NCI-H460 (cell line): Measurements from ENCODE around the gene KIF20B. TPM values are rescaled to one million over a fixed set of nuclear protein-coding genes. Genes with fewer than 3 reads are reported as not detected.

ENCODE experiments used
- DNase-seq: peaks from one replicate; pipeline ENCODE4 v3.0.0-alpha.2; 2016; ENCODE audit warnings: low read depth; ENCODE audit errors: extremely low read depth
- polyA plus RNA-seq: library from polyadenylated mRNA; depleted of rRNA; stranded (reverse); fragments of >200 nt; gene quantifications from 2 replicates; pipeline ENCODE4 v1.2.3, GENCODE V29; 2014; cell fraction: nucleus; rRNA removed
- total RNA-seq: library from RNA; depleted of rRNA; stranded (reverse); fragments of >200 nt; shearing (Covaris generic); gene quantifications from 2 replicates; pipeline ENCODE4 v1.2.3, GENCODE V29; 2014; rRNA removed

KIF20B gene, protein sequence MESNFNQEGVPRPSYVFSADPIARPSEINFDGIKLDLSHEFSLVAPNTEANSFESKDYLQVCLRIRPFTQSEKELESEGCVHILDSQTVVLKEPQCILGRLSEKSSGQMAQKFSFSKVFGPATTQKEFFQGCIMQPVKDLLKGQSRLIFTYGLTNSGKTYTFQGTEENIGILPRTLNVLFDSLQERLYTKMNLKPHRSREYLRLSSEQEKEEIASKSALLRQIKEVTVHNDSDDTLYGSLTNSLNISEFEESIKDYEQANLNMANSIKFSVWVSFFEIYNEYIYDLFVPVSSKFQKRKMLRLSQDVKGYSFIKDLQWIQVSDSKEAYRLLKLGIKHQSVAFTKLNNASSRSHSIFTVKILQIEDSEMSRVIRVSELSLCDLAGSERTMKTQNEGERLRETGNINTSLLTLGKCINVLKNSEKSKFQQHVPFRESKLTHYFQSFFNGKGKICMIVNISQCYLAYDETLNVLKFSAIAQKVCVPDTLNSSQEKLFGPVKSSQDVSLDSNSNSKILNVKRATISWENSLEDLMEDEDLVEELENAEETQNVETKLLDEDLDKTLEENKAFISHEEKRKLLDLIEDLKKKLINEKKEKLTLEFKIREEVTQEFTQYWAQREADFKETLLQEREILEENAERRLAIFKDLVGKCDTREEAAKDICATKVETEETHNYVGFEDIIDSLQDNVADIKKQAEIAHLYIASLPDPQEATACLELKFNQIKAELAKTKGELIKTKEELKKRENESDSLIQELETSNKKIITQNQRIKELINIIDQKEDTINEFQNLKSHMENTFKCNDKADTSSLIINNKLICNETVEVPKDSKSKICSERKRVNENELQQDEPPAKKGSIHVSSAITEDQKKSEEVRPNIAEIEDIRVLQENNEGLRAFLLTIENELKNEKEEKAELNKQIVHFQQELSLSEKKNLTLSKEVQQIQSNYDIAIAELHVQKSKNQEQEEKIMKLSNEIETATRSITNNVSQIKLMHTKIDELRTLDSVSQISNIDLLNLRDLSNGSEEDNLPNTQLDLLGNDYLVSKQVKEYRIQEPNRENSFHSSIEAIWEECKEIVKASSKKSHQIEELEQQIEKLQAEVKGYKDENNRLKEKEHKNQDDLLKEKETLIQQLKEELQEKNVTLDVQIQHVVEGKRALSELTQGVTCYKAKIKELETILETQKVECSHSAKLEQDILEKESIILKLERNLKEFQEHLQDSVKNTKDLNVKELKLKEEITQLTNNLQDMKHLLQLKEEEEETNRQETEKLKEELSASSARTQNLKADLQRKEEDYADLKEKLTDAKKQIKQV (N-terminal part only)
- 25.9 and 30.3 TPM in 2 replicates for total RNA-seq
- 13.7 and 18.0 TPM in 2 replicates for polyA plus RNA-seq

DNA sequence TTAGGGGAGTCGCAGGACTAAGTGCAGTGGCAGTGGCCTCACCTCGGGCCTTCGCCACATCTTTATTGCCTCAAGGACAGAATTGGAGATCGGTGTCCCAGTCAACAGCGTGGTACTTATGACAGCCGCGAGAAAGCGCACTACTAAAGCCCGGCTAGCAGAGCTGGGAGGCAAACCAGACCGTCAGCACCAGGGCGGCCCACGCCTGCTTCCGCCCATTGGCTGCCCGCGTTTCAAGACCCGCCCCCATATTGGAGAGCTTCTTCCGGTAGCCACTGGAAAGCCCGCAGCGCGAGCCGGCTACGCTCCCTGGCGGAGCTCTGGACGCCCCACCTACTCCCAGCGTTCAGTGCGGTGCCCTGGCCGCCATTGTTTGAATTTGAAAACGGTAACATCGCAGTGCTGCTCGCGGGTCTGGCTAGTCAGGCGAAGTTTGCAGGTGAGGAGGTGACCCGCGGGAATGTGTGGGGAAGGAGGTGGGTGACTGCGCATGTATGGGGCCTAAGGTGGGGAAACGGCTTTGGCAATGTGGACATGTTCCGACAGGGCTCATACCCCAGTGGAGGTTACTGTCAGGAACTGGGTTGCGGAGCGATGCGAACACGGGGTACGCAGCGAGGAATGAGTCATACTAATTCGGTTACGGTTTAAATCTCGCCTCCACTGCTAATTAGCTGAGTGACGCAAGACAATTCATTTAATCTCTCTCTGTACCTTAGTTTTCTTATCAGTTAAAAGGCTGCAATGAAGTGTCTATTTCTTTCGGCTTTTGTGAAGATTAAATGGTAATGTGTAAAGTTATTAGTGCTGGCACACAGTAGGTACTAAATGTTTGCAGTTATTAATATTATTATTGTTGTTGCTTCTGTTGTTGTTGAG is at the start of gene KIF20B:
Gene KIF20B (plus strand): TSS at position 349 of the 879 bp plus-strand sequence. CDS start 3,705 bp downstream, outside the sequence.
- peak; percentile 96 for DNase-seq

DNA sequence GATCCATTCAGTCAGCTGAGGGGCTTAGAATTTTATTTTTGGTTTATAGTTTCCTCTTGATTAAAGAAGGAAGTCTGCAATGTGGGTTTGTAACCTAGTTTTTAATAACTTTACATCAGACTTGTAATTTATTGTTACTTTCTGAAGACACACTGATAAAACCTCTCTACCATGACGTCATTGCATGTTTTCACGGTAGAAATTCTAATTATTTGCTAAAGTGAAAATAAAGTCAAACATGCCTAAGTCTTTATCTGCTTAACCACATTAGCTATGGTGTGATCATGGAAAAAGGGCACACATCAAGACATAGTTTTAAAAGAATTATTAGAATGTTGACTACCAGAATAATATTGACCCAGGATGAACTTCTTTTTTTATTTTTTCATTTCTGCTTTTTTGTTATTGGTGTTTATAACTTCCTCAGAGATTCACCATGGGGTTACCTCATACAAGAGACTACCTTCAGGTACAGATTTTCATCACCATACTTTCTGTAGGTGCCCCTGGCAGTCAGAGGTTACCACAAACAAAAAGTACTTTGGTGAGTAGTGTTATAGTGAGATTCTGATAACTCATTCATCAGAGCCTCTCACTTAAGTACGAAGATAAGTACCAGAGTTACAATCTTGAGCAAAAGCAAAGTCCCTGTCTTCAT is 49.3 kb upstream of the KIF20B start:
- DNase-seq = no peak

DNA sequence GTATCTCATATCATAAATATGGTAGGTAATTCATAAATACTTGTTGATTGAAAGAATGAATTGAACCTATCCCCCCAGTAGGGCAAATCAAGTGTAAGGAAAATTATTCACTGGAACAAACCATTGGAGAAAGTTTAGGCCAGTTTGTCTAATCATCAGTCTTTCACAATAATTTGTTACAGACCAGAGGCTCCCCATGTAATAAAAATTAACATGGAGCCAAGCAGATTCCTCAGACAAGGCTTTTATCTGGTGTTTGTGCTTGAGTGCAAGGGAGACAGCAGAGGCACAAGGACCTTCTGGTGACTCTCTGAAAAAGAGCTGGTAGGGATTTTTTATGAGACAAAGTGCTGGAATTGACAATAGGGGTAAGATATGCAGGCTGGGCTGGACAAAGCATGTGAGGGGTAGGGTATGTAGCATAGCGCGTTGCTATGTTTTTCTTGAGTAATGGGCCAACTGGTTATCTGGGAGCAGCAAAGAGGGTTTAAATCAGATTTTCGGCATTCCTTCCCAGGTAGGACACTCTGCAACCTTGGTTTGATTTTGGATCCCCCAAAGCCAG is 48.5 kb upstream of the KIF20B start:
- DNase-seq = no peak

DNA sequence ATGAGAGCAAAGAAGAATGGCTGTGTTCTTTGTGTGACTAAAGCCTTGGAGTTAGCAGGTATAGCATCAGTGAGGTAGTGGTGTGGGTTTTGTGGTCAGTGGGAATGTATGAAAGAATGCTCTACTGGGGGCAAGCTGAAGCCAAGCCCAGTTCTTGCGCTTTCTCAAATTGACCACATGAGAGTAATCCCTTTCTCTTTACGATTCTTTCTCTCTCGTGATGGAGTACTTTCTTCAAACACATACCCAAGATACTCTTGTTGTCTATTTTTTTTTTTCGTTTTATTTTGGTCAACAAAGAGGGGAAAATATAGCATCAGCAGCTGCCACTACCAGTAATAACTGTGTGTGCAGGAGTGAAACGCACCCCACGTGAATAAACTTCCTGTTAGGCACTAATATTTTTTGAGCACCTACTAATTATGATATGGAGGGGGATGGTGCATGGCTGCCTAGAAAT is 48.0 kb upstream of the KIF20B start:
- DNase-seq = no peak

DNA sequence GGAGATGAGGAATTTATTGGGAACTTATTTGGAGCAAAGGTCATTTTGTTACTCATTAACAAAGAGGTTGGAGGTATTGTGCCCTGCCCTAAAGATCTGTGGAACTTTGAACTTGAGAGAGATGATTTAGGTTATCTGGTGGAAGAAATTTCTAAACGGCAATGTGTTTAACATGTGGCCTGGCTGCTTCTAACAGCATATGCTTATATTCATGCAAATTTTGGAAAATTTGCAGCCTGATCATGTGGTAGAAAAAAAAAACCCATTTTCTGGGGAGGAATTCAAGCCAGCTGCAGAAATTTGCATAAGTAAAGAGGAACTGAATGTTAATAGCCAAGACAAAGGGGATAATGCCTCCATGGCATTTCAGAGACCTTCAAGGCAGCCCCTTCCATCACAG is 45.7 kb upstream of the KIF20B start:
- no peak for DNase-seq

DNA sequence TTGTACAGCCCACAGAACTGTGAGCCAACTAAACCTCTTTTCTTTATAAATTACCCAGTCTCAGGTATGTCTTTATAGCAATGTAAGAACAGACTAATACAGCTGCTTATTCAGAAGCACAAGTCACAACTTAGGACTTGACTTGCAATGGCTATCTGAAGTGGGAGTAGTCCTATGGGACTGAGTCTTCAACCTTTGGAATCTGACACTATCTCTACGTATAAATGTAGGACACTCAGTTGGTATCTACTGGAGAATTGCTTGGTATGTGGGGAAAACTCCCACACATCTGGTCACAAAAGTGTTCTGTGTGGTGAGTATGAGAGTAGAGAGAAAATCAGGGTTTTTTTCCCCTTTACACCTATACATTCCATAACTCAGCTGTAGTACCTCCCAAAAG is 44.1 kb upstream of the KIF20B start:
- DNase-seq = no peak

DNA sequence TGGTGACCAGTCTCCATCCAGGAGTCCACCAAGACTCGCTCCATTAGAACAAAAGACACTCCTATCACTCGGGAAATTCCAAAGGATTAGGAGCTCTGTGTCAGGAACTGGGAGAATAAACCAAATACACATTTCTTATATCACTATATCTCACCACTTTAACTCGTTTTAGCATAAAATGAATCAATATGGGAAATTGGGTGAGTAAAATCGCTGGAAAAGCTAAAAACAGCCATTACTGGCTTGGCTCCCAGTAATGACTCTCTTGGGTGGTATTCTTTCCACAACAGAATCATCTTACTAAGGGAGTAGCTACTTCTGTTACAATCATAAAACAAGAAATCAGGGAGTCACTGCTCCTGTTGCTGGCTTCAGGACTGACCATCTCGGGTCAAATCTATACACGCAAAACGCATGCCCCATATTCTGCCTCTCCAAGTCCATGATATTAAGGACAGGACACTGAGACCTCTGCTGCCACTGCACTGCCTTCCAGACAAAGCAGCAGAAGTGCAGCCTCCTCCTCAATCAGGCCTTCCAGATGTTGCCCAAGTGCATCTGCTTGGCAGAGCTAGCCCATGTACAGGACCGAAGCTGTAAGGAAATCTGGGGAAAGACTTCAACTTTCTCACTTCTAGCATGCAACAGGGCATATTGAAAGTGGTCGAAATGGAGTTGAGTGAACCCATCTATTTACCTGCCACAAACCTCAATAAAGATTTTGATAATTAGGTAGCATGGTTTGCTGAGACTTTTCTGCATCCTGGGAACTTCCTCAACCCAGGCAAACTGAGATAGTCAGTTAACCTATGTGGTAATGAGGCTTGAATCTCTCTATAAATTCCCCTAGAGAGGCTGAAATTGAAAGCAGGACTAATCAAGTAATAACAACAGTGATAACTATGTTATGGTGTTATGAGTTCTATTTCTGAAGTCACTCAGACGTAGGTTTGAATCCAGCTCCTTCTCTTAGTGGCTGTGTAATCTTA is 42.0 kb upstream of the KIF20B start:
- no peak for DNase-seq

DNA sequence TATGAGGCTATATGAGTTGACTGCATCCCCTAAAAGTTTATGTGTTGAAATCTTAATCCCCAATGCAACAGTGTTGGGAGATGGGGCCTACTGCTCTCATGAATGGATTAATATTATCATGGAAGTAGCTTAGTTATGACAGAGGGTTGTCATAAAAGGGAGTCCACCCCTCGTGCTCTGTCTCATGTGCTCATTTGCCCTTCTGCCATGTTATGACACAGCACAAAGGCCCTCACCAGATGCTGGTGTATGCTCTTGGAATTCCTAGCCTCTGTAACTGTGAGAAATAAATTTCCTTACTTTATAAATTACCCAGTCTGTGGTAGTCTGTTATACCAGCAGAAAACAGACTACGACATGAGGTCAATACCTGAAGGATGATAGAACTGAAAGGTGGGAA is 38.8 kb upstream of the KIF20B start:
- DNase-seq = no peak

DNA sequence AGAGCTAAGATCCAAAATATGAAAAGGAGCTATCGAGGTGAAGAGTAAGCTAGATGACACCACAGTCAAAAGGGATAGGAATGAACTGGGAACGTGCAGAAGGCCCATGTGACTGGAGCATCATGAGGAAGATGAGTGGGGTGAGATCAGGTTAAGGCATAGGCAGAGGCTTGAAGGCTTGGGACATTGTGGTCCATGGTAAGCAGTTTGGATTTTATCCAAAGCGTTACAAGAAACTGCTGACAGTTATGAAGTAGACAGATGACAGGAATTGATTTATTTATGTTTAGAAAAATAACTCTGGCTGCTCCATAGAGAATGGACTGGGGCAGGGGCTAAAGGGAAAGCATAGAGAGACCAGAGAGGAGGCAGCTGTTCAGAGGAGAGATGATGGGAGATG is 38.2 kb upstream of the KIF20B start:
- DNase-seq = no peak

DNA sequence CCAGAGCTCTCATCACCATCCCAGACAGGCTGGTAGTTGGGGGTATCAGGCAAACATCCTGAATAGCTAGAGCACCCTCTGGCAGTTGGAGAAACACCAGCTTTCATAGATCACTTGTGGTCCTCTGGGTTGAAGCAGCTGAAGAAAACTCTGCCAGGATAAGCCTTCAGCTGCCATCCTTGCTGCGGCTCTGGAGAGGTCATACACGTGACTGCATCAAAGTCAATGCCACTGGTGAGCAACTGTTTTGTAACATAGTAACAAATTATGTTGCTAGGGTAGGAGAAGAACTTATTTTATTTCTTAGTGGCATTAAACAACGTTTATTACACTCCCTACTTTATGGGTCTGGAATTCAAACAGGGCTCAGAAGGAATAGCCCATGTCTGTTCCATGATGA is 37.2 kb upstream of the KIF20B start:
- DNase-seq = no peak

DNA sequence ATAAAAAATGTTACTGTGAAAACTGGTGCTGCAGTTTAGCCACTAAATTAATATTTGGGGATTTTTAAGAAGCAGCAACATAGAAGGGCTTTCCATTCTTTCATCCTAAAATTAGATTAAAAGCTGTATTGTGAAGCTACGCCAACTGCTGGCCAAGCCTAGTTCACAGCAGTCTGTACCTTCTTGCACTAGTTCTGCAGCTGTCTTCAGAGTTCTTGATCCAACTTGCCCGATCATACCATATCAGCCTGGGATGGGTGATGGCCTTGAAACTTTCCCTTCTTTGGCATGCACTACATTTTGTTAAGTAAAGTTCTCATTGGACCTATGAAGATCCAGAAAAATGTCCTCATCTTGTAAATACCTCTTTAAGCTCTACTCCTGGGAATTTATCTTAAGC is 36.1 kb upstream of the KIF20B start:
- DNase-seq = no peak

DNA sequence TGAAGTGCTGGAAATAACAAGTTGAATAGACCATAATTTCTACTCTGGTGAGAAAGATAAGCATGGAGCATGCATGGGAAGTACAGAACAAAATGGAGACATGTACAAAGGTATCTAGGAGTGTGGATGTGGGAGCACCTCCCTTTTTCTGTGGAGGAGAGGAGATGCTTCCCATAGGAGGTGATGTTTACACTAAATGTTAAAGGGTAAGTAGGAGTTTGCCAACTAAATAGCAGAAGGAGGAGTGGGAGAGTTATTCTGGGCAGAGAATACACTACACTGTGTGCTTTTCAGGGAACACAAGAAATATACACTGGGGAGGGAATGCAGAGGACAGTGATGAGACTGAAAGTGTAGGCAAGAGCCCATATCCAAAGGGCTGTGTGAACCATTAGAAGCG is 35.3 kb upstream of the KIF20B start:
- no peak for DNase-seq

DNA sequence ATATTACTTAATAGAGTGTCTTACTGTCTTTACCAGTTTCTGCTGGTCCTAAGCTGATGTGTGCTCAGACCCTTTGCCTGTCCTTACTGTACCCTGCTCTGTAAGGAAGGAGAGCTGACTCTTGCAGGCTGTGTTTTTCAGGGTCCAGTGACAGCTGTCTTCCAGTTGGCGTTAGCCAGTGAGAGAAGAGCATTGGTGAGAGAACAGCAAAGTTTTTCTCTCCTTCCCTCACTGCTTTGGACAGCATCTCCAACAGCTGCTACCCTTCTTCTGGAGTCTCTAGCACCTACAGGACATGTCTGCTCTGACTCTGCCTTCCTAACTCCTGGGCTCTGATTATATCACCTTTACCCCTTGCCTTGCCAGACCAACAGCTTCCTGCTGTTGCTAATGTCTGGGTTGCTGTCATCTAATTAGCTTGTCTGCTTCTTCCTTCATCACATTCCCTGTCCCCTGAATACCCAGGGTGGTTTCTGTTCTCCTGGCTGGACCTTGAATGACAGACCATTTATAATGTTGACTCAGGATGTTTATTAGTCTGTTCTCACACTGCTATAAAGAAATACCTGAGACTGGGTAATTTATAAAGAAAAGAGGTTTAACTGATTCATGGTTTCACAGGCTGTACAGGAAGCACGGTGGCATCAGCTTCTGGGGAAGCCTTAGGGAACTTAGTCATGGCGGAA is 32.9 kb upstream of the KIF20B start:
- DNase-seq = no peak

DNA sequence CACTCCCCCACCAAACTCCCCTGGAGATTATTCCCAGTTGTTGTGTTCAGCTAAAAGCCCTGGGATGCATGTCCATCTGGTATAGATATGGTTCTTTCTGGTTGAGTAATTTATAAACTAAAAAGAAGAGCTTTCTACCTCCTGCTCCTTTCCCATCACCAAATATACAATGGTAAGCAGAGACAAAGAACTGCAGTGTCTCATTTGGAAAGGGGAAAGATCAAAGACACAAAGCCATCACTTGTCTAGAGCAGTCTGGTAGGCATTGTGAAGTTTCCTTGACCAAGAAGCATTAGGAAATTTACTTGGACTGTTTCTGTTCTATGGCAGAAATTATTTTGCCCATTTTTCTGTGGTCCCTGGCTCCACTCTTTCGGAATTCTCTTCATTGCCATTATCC is 31.4 kb upstream of the KIF20B start:
- no peak for DNase-seq

DNA sequence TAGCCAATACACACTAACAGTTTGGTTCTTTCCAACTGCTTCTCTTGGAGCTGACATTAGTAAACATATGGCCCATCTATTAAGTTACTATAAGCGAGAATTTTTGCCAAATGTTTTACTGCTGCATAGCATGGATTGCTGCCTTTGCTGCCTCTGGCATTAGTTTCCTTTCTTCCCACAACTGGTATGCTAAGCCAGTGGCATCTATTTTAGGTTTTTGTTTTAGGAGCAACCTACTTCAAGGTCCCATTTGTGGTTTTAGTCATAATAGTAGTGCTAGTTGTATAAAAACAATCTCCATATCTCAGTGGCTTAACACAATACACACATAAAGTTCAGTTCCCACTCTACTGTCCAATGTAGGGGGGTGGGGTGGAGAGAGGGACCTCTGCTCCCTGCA is 30.5 kb upstream of the KIF20B start:
- no peak for DNase-seq

DNA sequence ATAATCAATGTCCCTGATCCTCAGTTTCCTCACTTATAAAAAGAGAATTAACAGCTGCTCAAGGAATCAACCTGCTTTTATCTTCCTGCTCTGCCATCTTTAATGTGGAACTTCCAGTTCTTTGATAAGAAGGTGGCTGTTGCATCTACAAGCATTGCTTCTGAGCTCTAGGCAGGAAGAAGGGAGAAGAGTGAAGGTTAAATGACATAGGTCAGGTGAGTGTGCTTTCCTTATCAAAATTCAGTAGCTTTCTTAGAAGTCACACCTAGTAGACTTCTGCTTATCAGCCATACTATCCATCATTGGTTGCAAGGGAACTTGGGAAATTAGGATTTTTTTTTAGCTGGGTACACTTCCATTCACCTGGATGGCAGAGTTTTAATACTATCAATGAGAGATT is 24.0 kb upstream of the KIF20B start:
- no peak for DNase-seq

DNA sequence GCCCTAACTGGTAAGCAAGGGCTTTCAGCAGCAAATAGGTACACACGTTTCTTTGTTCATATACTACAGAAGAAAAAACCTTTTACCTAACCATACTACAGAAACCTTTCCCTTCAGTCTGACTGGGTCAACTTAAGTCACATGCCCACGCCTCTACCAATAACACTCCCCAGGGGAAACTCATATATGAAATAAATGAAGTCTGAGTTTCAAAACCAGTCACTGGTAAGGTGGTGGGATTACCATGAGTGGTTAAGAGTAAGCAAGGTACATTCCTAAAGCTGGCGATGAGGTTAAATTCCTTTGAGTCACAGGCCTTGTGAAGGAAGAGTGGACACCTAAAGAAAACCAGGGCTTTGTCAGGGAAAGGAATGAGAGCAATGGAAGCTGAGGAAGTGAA is 21.4 kb upstream of the KIF20B start:
- DNase-seq = no peak
